Lung (tissue), 12 donors: ENCODE measurements around the gene MRPL41. TPM values are rescaled to one million over a fixed set of nuclear protein-coding genes. Genes with fewer than 3 reads are reported as not detected.

Experiments used
- ATAC-seq: fragments of 200-7000 bp; cut with Tn5 transposase; one replicate; pipeline ENCODE4 v1.9.1; 2020; ENCODE audit warnings: moderate number of reproducible peaks; ENCODE audit not compliant: insufficient read depth, low FRiP score
- DNase-seq, 3 donors: peaks; one replicate each; pipeline ENCODE4 v3.0.0-alpha.2; 2013 to 2017
- H3K27ac ChIP-seq, 2 donors: one replicate each; pipeline ENCODE4 v1.5.1; 2013; ENCODE audit warnings: mild to moderate bottlenecking in 2 of 2, moderate library complexity in 2 of 2, control low read depth in 1 of 2, inconsistent platforms in 1 of 2, low read depth in 1 of 2, low read length in 1 of 2
- H3K27me3 ChIP-seq, 3 donors: one replicate each; pipeline ENCODE4 v1.5.1; 2013; ENCODE audit warnings: low read length in 2 of 3; ENCODE audit not compliant: control insufficient read depth in 3 of 3, insufficient read depth in 3 of 3
- H3K36me3 ChIP-seq, 4 donors: one replicate each; pipeline ENCODE4 v1.5.1; 2013; ENCODE audit warnings: low read length in 4 of 4, mild to moderate bottlenecking in 1 of 4, moderate library complexity in 1 of 4; ENCODE audit not compliant: control insufficient read depth in 4 of 4, insufficient read depth in 4 of 4
- H3K4me1 ChIP-seq, 5 donors: one replicate each; pipeline ENCODE4 v1.5.1; 2013; ENCODE audit warnings: low read length in 5 of 5, mild to moderate bottlenecking in 2 of 5, moderate library complexity in 1 of 5; ENCODE audit not compliant: control insufficient read depth in 5 of 5, insufficient read depth in 5 of 5
- H3K4me3 ChIP-seq: one replicate; pipeline ENCODE4 v1.5.1; 2013; ENCODE audit warnings: mild to moderate bottlenecking, control low read depth, moderate library complexity
- H3K9ac ChIP-seq, 2 donors: one replicate each; pipeline ENCODE4 v1.5.1; 2013; ENCODE audit warnings: low read length in 2 of 2, control low read depth in 1 of 2; ENCODE audit not compliant: insufficient read depth in 1 of 2
- H3K9me3 ChIP-seq, 4 donors: one replicate each; pipeline ENCODE4 v1.5.1; 2013; ENCODE audit warnings: low read length in 3 of 4, mild to moderate bottlenecking in 1 of 4, moderate library complexity in 1 of 4; ENCODE audit not compliant: control insufficient read depth in 4 of 4, insufficient read depth in 3 of 4
- WGBS, 2 donors: extraction: QIAGEN DNeasy Blood & Tissue Kit; methylation state at CpG; one replicate each; pipeline ENCODE4 v1.1.7; 2013; 5-methylcytosine and 5-hydroxymethylcytosine counted together
- polyA plus RNA-seq, 2 donors: library from polyadenylated mRNA; stranded (reverse); fragments of 200-250 nt; gene quantifications; one replicate each; pipeline ENCODE4 v1.2.1, GENCODE V29; 2013
- total RNA-seq, 2 donors: library from RNA; depleted of rRNA in 1 of 2; stranded (reverse); fragments of >200 nt in 1 of 2; gene quantifications; one replicate each; pipeline ENCODE4 v1.2.1, GENCODE V29; 2014 to 2021
- TF ChIP-seq, protein P1 (sequence below): IDR thresholded peaks from 2 replicates; pipeline ENCODE4 v1.5.1; 2012; ENCODE audit warnings: mild to moderate bottlenecking; ENCODE audit errors: control extremely low read depth, extremely low read depth
- donor health status: control.
- donor health status: control.
- donor health status: Bipolar disorder and iron deficiency.
- donor health status: healthy.
- donor health status: DM: yes; HTN: yes; CAD: no.

Gene MRPL41
- total and polyA plus RNA-seq, 4 donors: 24.2 to 110 (median 53.3) TPM

DNA sequence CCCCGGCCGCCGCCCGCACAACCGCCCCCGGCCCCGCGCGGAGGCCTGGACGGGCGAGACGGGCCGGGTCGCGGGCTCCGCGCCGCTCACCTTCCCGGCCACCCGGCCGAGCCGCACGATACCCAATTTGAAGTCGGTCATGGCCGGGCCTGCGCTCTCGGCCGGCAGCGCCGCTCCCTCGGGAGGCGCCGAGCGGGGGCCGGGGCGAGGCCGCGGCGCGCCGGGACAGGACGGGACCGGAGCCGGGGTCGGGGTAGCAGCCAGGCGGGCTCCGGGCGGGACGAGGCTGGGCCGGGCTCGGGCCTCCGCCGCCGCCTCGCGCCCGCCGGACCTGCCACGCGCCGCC is 38.4 kb downstream of the MRPL41 start:
- H3K9me3 ChIP-seq: no peaks in the 10 kb centered on the region
- H3K4me1 ChIP-seq: peaks cover 0 to 19% (median 3%) of the 10 kb centered on the region in 5 donors
- ATAC-seq (no peak), DNase-seq (no peak)
- H3K27ac ChIP-seq: peak overlapping the region in 1 of 2 donors; percentile 43
- H3K9ac ChIP-seq: no peak overlapping the region
- no peaks in the 10 kb centered on the region for H3K27me3 ChIP-seq
- peak overlapping the region; percentile 69 for H3K4me3 ChIP-seq
- TF ChIP-seq, protein P1, sequence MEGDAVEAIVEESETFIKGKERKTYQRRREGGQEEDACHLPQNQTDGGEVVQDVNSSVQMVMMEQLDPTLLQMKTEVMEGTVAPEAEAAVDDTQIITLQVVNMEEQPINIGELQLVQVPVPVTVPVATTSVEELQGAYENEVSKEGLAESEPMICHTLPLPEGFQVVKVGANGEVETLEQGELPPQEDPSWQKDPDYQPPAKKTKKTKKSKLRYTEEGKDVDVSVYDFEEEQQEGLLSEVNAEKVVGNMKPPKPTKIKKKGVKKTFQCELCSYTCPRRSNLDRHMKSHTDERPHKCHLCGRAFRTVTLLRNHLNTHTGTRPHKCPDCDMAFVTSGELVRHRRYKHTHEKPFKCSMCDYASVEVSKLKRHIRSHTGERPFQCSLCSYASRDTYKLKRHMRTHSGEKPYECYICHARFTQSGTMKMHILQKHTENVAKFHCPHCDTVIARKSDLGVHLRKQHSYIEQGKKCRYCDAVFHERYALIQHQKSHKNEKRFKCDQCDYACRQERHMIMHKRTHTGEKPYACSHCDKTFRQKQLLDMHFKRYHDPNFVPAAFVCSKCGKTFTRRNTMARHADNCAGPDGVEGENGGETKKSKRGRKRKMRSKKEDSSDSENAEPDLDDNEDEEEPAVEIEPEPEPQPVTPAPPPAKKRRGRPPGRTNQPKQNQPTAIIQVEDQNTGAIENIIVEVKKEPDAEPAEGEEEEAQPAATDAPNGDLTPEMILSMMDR: no peak
- H3K36me3 ChIP-seq: peaks cover 0 to 22% (median 13%) of the 10 kb centered on the region in 4 donors
- 0 to 1% methylated on average over 29 to 61 of the region's 61 CpGs for WGBS, 2 donors

DNA sequence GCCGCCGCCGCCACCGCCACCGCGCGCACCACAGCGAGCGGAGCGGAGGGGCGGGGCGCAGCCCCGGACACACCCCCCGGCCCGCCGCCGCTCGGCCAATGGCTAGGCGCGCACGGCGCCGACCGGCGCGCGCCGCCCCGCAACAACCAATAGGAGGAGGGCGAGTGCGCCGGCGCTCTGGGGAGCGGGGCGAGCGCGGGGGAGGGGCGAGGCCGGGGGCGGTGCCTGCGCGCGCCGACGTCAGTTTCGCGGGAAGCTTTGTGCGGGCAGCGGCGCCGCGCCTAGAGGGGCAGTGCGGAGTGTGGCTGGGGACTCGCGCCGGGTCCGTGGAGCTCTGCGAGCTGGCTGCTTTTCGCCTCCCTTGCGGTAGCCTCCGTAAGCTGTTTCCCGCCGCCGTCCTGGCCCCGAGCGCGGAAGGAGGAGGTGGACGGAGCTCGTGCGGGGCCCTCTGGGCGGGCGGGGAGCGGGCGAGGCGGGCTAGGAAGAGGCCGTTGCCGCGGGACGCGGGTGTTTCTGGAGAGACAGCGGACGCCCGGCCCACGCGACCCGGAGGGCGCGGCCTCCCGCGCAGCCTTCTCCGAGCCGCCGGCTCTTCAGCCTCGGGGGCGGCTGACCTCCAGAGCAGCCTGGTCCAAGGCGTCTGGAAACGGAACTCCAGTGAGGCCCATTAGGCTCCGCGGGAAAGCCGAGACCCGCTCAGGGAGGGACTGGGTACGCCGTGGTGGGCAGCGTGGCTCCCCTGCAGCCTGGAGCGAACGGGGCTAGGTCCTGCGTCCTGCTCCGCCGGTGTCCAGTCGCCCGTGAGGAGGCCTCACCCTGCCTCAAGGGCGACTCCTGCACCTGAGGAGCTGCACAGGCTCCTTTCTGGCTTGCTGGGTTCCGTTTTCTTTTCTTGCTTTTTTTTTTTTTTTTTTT is 39.0 kb downstream of the MRPL41 start, which contains the start of gene ZMYND19:
ZMYND19 (minus strand) TSS at position 44 of the 915 bp plus-strand sequence. CDS start 249 bp downstream, outside the sequence.
- Histone ChIP-seq H3K4me1 (peaks cover 0 to 19% (median 3%) of the 10 kb centered on the region in 5 donors), H3K4me3 (peak within 1 kb of the TSS; percentile 69), H3K9me3 (no peaks in the 10 kb centered on the region), H3K9ac (peak within 1 kb of the TSS; percentile 46 to 65), H3K27ac (peak within 1 kb of the TSS; percentile 43 to 61), H3K36me3 (peaks cover 0 to 18% (median 12%) of the 10 kb centered on the region in 4 donors), H3K27me3 (no peaks in the 10 kb centered on the region)
- DNase-seq (peak; percentile 92 to 95 (median 92)), ATAC-seq (peak; percentile 99)
- TF ChIP-seq, protein P1: no peak
- WGBS, 2 donors: 0 to 1% methylated on average over 55 to 113 of the region's 113 CpGs

DNA sequence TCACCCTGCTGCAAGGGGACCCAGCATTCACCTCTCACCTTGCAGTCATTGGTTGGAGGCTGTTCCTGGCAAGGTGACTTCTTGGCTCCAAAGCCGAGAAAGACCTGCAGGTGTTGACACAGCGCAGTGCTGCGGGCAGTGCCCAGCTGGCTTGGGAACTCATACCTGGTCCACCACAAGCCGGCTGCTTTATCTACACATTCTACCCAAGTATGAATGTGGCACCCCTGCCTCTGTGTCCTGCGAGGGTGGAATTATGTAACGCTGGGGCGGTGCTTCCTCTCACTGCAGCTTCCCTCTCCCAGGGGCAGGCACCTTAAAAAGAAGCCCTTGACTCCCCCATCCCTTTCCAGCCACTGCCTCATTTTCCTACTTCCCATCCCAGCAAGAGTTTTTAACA is 41.1 kb downstream of the MRPL41 start:
- Histone ChIP-seq H3K36me3 (peaks cover 0 to 6% (median 2%) of the 10 kb centered on the region in 4 donors), H3K4me3 (no peak overlapping the region), H3K27ac (peak overlapping the region in 1 of 2 donors; percentile 29), H3K27me3 (no peaks in the 10 kb centered on the region), H3K4me1 (peaks cover 0 to 19% (median 3%) of the 10 kb centered on the region in 5 donors), H3K9ac (peak overlapping the region in 1 of 2 donors; percentile 23), H3K9me3 (no peaks in the 10 kb centered on the region)
- ATAC-seq (no peak), DNase-seq (peak in 1 of 3 donors; percentile 43)
- TF ChIP-seq, protein P1: no peak
- 44 to 53% methylated on average over 7 of the region's 7 CpGs for WGBS, 2 donors
